ENCODE measurements around the gene DIAPH2.

The DIAPH2 gene

DNA sequence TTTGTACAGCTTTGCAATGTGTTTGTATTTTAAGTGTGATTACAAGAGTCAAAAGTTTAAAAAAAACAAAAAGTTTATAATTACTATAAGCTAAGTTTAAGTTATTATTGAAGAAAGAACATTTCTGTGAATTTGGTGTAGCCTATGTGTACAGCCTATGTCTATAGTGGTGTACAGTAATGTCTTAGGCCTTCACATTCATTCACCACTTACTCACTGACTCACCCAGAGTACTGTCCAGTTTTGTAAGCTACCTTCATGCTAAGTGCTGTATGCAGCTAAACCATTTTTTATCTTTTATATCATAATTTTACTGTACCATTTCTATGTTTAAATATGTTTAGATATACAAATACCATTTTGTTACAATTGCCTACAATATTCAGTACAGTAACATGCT lies 381.3 kb downstream of the DIAPH2 start:
- DNase-seq, result no peak

DNA sequence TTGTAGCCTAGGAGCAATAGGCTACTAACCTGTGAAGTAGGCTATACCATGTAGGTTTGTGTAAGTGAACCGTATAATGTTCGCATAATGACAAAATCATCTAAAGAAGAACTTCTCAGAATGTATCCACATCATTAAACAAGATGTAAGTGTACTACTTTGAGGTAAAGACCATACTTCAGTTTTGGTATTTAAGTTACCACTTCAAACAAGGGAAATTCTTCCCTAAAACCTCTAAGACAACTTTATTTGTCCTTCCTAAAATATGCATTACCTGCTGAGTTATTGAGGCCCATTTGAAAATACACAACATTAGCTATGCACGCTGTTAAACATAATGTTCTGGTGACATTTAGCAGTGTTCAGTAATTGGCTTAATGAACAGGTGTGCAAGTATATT lies 381.7 kb downstream of the DIAPH2 start:
- DNase-seq, result no peak

DNA sequence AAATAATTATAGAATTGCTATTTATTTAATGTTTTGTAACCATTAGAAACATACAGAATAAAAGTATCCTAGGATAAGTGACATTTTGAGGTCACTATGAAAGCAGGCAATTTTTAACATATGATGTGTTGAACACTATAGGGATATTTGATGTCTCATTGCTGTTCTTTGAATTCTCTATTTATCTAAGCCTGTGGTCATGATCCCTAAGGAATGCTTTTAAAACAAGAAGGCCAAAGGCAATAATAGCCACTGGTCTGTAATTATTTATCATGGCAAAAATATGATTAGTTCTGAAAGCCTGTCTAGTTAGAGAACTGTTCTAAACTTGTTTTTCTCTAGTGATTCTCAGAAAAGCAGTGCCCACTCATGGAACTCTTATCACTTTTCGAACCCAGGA lies 385.7 kb downstream of the DIAPH2 start:
- DNase-seq, result no peak

DNA sequence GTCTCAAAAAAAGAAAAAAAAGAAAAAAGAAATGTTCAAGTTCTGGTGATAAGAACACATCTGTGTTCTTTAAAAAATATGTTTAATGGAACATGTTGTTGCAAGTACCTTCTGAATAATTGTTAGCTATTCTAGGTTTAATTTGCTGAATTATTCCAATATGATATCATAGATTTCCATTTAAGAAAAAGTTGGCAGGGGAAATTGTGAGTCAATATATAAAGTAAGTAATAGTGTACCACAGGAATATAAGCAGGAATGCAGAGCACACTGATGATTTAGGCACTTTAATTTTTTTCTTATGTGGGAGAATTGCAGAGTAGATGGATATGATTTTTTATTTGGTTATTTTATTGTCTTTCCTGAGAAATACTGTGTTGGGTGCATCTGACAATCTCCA lies 389.8 kb downstream of the DIAPH2 start:
- no peak for DNase-seq

DNA sequence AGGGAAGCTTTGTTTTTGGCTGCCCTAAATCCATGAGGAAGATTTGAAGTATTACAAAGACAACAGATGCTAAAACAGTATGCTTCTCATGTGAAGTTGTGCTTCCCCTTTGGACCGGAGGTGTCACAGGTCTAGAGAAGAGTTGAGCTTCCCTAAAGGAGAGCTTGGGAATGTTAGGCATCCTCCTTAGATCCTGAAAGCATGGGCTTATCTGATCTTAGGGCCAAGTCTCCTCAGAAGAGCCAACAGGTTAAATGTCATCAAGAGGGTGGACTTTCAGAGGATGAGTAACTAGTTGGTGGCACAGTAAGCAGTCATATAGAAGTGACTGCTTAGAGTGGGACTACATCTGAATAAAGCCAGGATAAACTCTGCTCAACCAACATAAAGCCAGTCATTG lies 404.5 kb downstream of the DIAPH2 start:
- DNase-seq, result no peak

DNA sequence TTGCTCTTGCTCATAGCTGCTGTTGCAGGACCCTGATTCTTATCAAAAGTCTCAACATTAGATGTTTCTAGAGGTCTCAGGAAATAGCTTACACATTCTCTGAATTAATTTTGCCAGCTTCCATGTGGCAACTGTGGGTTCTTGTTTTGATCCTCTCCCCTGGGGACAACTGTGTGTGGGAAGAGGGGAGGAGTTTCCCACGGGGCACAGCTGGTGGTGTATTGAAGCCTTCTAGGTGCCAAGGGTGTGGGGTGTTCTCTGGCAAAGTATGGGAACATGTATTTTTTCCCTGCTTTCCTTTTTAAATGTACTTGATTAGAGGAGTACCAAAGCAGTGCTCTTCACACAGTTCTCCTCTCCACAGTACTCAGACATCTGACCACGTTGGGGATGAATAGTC lies 411.7 kb downstream of the DIAPH2 start:
- DNase-seq, result no peak

DNA sequence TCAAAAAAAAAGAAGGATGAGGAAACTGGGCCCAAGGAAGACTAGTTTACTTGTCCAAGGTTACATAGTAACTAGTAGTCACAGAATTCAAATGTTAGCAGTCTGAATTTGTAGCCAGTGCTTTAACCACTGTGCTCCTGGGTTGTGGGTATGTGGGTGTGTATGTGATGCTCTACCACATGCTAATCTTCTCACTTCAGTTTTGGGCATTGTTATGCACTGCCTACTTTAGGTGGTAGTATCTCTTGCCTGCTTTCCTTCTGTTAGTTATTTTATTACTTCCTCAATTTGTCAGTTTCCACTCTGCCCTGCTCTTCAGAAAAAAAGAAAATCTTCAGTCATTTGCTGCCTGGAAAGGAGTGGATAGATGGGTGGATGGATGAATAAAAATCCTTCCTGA lies 418.3 kb downstream of the DIAPH2 start:
- DNase-seq, result no peak

DNA sequence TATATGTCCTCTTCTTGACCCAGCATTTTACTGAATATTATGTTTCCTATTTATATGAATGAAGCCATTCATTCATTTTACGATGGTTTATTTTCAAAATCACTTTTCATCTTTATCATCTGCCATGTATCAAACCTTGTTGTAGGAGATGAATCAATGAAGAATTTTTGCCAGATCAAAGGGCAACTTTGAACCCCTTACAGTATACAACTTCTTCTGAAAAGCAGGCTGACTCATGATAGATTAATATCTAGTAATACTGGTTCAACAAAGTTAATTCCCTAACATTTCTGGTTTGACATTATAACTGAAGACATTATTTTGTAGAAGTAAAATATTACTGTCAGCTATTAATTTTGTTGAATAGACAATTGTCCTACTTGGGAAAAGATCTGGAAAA lies 425.1 kb downstream of the DIAPH2 start:
- no peak for DNase-seq

DNA sequence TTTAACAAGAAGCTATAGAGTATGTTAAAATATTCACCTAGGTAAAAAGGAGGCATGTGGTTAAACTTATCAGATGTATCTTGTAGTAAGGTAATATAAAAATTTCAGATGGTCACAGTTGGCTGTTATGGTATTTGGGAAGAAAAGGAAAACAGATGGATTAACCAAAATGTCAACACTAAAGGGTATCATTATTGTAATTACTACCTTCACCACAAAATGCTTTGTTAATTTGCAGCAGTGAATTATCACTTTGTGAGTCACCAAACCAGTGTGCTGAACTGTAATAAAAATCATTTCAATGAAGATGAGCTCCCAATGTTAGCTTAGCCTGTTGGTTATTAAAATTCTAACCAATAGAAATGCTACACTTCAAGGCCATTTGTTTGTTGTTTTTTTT lies 432.9 kb downstream of the DIAPH2 start:
- DNase-seq, result no peak

DNA sequence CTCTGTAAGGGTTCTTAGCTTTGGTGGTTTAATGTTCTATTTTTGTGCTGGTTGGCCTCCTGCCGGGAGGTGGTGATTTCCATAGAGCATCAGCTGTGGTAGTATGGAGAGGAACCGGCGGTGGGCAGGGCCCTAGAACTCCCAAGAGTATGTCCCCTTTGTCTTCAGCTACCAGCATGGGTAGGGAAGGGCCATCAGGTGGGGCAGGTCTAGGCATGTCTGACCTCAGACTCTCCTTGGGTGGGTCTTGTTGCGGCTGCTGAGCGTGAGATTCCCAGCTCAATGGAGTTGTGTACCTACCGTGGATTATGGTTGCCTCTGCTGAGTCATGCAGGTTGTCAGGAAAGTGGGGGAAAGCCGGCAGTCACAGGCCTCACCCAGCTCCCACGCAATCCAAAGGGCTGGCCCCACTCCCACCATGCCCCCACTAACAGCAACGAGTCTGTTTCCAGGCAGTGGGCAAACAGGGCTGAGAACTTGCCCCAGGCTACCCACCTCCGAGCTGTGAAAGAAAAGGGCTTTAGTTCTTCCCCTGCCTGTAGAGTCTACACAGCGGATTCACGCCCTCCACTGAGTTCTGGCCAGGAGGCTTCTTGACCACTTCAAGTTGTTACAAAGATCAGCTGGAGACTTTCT lies 434.9 kb downstream of the DIAPH2 start:
- DNase-seq, result no peak

DNA sequence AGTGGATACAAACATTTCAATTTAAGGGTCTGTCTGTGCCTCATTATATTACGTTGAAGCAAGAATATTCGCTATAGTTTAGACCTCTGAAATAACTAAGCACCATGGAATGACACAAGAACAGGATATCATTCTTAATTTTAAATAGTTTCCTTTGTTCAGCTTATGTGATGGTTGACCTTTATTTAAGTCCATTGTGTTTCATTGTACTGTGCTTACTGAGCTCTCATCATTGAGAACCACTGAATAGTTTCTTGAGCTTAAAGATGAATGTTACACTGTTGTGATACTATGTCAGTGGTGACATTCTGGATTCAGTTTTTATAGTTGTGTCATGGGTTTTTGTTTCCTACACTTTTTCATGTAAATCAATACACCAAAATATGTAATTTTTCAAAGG lies 438.4 kb downstream of the DIAPH2 start:
- DNase-seq, result no peak

DNA sequence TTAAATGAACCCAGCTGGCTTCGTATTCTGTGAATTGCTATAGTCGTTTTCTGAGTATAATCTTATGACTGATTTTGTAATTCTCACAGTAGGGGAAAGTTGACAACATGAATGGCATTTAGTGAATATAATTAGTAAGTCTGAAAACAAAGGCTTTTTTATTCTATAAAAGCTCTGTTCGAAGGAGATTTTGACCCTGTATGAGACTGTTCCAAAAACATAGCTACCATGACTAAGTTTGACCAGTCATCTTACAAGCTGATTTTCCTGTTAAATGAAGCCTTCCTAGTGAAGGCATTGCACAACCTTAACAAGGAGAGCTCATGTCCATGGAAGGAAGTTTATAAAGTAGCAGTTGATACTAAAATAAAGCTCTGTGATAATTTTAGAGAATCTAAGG lies 441.4 kb downstream of the DIAPH2 start:
- DNase-seq, result no peak

DNA sequence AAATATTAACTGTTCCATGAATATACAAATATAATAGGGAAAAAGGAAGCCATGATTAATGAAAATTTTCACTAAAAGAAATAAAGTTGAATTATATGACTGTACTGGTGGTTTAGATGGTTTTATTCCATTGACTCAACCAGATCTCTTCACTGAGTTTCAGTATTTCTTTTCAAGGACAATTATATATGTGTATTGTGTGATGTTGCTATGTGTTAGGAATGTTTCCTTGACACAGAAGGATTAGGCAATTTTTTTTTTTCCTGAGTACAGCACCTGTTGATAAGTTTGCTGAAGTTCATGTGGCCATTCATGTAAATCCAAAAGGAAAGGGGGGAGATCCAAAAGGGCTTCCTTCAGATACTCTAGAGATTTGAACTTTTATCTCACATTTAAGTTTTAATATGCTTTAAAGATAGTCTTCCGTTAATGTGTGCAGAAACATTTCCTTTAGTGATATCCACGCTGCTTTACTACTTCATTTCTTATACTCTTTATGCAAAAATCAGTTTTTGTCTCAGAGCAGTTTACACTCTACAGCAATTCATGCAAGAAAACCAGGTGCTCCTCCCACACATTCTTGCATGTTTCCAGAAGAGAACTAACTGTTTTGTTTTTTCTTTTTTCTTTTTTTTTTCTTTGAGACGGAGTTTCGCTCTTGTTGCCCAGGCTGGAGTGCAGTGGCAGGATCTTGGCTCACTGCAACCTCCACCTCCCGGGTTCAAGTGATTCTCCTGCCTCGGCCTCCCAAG lies 448.2 kb downstream of the DIAPH2 start:
- DNase-seq, result no peak

DNA sequence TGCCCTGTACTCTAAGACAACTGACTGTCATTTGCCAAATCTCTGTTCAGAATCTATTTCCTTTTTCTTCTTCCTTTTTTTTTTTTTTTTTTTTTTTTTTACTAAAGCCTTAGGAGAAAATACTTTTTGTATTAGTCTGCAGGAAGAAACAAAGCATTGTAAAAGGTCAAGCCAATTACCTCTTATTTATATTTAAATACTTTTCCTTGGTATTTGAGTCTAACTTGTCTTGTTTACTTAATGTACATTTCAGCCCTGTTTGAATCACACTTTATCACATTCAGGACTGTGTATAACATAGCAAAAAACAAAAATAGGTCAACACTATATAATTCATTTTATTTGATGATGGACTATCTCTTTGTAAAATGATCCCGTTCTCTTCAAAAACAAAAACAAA lies 461.3 kb downstream of the DIAPH2 start:
- DNase-seq, result no peak

DNA sequence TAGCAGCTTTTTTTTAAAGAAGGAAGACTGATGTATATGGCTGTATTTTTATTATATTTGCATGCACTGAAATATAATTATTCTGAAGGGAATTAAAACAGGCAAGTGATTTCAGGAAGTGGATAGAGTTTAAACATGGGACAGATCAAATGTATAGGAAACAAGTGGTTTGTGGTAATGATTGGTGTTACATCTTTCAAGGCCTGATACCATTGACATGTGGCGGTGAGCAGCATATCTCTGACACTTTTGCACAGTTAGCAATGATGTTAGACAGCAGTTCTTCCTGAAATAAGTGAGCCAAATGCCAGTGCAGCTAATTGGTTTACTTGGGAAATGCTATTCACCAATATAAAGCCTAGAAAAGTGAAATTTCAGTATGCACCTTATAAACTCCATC lies 471.2 kb downstream of the DIAPH2 start:
- DNase-seq, result no peak

DNA sequence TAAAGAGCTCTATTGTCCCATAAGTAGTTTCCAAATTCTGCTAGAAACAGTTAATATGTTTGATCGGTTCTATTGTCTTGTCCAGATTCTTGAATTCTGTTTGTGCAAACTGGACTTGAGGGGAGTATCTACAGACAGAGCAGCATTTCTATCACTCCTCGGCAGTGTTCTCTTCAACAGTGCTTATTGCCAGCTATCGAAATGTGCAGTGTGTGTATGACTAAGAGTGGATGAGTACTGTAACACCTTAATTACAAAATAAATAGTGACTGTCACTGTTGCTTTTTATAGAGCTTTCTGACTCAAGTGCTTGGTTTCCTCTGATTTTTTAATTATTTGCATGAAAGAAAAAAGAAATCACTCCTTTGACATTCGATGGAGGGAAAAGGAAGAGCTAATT lies 473.6 kb downstream of the DIAPH2 start:
- DNase-seq, result no peak

DNA sequence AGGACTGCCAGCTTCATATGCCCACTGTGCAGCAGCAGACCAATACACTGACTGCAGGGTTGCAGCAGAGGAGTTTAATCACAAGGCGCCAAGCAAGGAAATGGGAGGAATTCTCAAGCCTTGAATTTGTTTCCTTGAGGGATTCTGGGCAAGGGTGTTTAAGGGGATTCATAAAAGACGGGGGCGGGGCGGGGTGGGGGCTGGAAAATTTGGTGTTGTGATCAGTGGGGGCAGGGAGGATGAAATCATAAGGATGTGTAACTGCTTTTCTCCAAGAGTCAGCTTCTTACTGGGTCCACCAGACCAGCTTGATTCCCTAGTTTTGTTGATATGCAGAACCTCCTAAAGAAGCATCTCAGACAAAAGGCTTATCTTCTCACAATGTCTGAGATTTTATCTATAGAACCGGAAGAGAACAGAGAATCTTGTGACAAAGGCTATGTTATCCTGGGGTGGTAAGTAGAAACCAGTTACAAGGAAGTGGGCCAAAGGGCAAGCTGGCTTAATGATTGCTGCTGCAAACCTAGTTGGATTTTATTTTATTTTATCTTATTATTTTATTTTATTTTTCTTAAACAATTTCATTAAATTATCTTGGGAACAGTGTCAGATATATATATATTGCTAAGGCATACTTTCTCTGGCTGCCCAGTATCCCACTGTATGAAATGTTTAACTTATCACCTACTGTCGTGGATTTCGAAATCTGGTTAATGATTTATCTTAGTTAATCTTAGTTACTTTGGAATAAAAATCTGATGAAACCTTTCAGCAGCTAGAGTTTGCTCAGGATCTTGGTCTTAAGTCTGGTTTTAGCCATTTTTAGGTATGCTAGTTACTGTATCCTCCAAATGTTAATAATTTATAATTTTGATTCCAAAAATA lies 475.5 kb downstream of the DIAPH2 start:
- no peak for DNase-seq

DNA sequence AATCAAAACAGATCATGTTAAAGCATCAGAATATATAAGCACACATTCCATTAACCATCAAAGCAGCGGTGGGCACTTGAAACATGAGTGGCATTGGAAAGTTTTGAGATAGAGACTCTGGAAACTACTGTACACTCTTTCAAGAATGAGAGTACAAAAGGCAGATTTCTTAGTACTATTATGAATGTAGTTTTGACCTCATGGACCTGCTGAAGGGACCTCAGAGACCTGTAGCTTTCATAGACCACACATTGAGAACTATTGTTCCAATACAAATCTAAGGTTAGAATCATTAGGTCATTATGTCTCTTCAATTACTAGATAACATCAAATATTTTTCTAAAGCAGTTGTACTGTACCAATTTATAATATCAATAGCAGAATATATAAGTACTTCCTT lies 482.7 kb downstream of the DIAPH2 start:
- DNase-seq, result no peak

DNA sequence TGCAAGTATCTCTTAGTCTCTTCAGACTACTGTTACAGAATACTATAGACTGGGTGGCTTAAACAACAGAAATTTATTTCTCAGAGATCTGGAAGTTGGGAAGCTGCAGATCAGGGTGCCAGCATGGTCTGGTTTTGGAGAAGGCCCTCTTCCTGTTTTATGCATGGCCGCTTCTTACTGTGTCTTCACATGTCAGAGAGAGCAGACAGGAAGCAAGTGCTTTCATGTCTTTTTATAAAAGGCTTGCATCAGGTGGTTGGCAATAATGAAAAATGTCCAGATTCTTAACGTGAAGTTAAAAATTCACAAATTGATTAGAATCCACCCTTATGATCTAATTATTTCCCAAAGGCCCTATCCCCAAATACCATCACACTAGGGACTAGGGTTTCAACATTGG lies 484.0 kb downstream of the DIAPH2 start:
- no peak for DNase-seq

DNA sequence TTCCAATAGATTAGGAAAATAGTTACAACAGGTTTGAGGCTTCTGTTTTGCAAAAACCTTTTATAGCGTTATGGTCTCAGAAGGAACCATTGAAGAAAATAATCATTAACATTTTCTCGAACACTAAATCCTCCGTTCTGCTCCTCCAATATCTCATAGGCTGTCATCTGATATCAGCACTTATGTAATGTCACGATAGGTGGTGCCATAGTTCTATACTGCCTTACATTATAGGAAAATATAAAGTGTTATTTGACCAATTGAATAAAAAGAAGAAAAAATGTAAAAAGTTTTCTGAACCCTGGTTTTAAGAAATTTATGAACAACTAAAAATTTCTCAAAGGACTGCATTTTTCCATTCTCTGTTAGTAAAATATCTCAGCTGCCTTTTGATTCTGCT lies 490.5 kb downstream of the DIAPH2 start:
- DNase-seq, result no peak

DNA sequence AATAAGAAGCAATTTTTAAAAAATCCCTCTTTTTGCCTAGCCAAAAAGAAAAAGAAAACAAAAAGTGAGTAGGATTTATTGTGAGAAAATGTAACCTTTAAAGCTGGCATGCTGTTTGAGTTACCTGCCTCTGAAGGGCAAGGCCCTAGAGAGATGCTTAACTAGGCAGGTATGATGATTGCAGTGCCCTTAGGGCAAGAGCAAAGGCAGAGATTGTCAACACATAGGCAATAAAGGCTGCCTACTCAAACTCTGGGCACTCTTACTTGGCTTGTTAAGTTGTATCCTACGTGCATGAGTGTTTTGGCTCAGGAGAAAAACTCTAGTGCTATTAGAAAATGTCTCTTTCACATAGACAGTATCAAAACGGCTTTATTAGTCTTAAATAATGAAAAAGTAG lies 505.0 kb downstream of the DIAPH2 start:
- no peak for DNase-seq

DNA sequence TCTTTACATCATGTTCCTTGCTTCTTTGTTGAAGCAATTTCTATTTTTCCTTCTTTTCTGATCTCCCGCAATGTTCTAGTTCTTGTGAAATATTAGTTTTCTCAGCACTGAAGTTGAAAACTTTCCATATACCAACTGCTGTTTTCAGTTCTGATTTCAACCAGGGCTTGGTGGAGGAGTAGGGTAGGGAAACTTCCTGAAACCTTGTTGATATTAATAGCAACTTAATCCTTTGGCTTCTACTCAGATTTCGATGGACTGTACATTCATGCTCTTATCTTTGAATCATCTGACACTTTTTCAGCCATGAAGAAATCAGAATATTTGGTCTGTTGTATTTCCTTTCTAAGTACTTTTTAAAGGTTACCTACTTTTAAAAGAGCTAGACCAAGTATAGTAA lies 514.9 kb downstream of the DIAPH2 start:
- DNase-seq, result no peak

DNA sequence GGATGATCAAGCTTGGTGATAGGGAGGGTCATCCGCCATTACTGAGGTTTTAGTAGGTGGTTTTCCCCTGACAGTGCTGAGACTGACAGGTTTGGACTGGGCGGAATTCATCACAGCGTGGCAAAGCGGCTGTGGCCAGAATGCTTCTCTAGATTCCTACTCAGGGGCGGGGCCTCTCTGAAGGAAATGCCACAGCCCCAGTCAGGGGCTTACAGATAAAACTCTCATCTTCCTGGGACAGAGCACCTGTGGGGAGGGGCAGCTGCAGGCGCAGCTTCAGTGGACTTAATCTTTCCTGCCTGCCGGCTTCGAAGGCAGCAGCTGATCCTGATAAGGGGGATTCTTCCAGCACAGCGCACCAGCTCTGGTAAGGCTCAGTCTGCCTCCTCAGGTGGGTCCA lies 515.8 kb downstream of the DIAPH2 start:
- DNase-seq, result no peak

DNA sequence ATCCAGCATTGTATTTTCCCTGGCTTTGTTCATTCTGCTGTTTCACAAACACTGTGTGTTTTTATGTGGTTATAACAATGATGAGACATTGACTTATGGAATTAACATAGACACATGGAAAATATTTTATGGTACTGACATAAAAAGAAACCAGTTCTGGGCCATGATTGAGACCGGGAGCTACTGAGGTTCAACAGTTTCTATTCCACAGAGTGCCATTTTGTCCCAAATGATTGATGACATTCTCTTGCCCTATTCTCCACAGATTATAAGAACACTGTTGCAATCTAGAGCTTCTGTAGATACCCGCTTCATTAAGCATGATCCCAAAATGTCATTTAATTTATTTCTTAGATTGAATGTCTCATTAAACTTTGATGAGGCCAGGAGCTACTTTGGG lies 525.9 kb downstream of the DIAPH2 start:
- no peak for DNase-seq

Measured in NK-92 treated with Interleukin-12 subunit alpha and Interleukin-12 subunit beta, amount 100 ng/mL, for 24 hours (cell line).